GM12873 (cell line): ENCODE results near the gene CELSR3.

Source experiments
- CTCF ChIP-seq: IDR thresholded peaks from 2 replicates; pipeline ENCODE4 v1.5.1; 2012; ENCODE audit warnings: low read depth, mild to moderate bottlenecking, moderate library complexity, low read length, control low read depth; ENCODE audit not compliant: insufficient read depth; ENCODE audit errors: missing control alignments

The CELSR3 gene

GRCh38 chr3:48647714-48648113 lies 15.0 kb downstream of the CELSR3 start:
- TF ChIP-seq CTCF: no peak

GRCh38 chr3:48644898-48645760 lies 17.6 kb downstream of the CELSR3 start:
- TF ChIP-seq CTCF: no peak

- TF ChIP-seq CTCF: no peak
Measured at GRCh38 chr3:48642605-48643004, 20.1 kb downstream of the CELSR3 start.

GRCh38 chr3:48641396-48641795 lies 21.3 kb downstream of the CELSR3 start:
- TF ChIP-seq CTCF: no peak

GRCh38 chr3:48639944-48640606 lies 22.6 kb downstream of the CELSR3 start:
- no peak for TF ChIP-seq CTCF

GRCh38 chr3:48637305-48637704 lies 25.4 kb downstream of the CELSR3 start:
- no peak for TF ChIP-seq CTCF

- TF ChIP-seq CTCF: no peak
Measured at GRCh38 chr3:48636149-48636655, 26.5 kb downstream of the CELSR3 start.
